Ascending aorta (tissue), 2 donors: Measurements from ENCODE around the gene GDPD2. TPM values are rescaled to one million over a fixed set of nuclear protein-coding genes. Genes with fewer than 3 reads are reported as not detected.

ENCODE experiments used
- DNase-seq, 2 donors: peaks; one replicate each; pipeline ENCODE4 v3.0.0-alpha.2; 2019; ENCODE audit warnings: low spot score in 2 of 2
- H3K27ac ChIP-seq, 2 donors: fragments of 200-600 bp; sonication (generic); one replicate each; pipeline ENCODE4 v1.5.1; 2016 to 2017; ENCODE audit warnings: mild to moderate bottlenecking in 1 of 2
- H3K27me3 ChIP-seq: fragments of 200-600 bp; sonication (generic); one replicate; pipeline ENCODE4 v1.5.1; 2017
- H3K36me3 ChIP-seq, 2 donors: fragments of 200-600 bp; sonication (generic); one replicate each; pipeline ENCODE4 v1.5.1; 2016
- H3K4me1 ChIP-seq, 2 donors: fragments of 200-600 bp; sonication (generic); one replicate each; pipeline ENCODE4 v1.5.1; 2016 to 2017; ENCODE audit warnings: mild to moderate bottlenecking in 1 of 2
- H3K4me3 ChIP-seq, 2 donors: fragments of 200-600 bp; sonication (generic); one replicate each; pipeline ENCODE4 v1.5.1; 2016 to 2017; ENCODE audit warnings: mild to moderate bottlenecking in 1 of 2
- H3K9me3 ChIP-seq, 2 donors: fragments of 200-600 bp; sonication (generic); one replicate each; pipeline ENCODE4 v1.5.1; 2016
- CTCF ChIP-seq, 3 experiments: fragments of 200-600 bp in 2 of 3; fragments of 450-650 bp in 1 of 3; sonication (generic) in 2 of 3; IDR thresholded peaks; one replicate each; pipeline ENCODE4 v1.5.1; 2016 to 2019; ENCODE audit warnings: antibody characterized with exemption in 3 of 3, mild to moderate bottlenecking in 1 of 3, moderate library complexity in 1 of 3
- intact Hi-C: fragments of 100-400 bp; cut with DNase I; formaldehyde crosslinking; loops from one replicate; pipeline ENCODE4 v1.15.1; 2023
- total RNA-seq: library from RNA; depleted of rRNA; stranded (reverse); fragments of >200 nt; gene quantifications from one replicate; pipeline ENCODE4 v1.1.0, GENCODE V29; 2016

GDPD2 gene
- total RNA-seq, 1 donor from 2014 or later, result not detected

- no peak for DNase-seq
- H3K4me3 ChIP-seq, result no peak overlapping the region
- intact Hi-C loops, result no loop called here
- no peak for TF ChIP-seq CTCF (IDR thresholded peaks at IDR 0.05)
- no peak overlapping the region for H3K27ac ChIP-seq
- no peaks in the 10 kb centered on the region for H3K27me3 ChIP-seq
- H3K9me3 ChIP-seq, result no peaks in the 10 kb centered on the region
- no peaks in the 10 kb centered on the region for H3K36me3 ChIP-seq
- H3K4me1 ChIP-seq, result peaks cover 10 to 15% of the 10 kb centered on the region in 2 donors
Measured at GRCh38 chrX:70482300-70482699, 59.2 kb downstream of the GDPD2 start.

Other genes with a start within 250 kb of the GDPD2 start
- not detected for gene DGAT2L6, start 245.8 kb upstream of the GDPD2 start, total RNA-seq
- not detected for gene AWAT1, start 188.7 kb upstream of the GDPD2 start, total RNA-seq
- gene P2RY4, start 163.1 kb upstream of the GDPD2 start, total RNA-seq, result 1.3 TPM
- not detected for gene ARR3, start 155.0 kb upstream of the GDPD2 start, total RNA-seq
- gene RAB41, start 141.1 kb upstream of the GDPD2 start, total RNA-seq, result not detected
- 17.8 TPM for gene PDZD11, start 133.4 kb upstream of the GDPD2 start, total RNA-seq
- not detected for gene KIF4A, start 133.2 kb upstream of the GDPD2 start, total RNA-seq
- 6.5 TPM for gene DLG3, start 21.5 kb downstream of the GDPD2 start, total RNA-seq